HAP-1 (cell line): ENCODE results near the gene CLCF1.

Source experiments
- DNase-seq, 2 experiments: peaks; one replicate each; pipeline ENCODE4 v3.0.0-alpha.2; 2016 to 2020; ENCODE audit warnings: low spot score in 2 of 2
- H3K27me3 ChIP-seq: fragments of 250-450 bp; sonication (Bioruptor Pico); 2 replicates; pipeline ENCODE4 v1.5.1; 2020; ENCODE audit warnings: low read depth, mild to moderate bottlenecking, moderate library complexity
- H3K36me3 ChIP-seq: fragments of 250-450 bp; sonication (Bioruptor Pico); replicated peaks from 2 replicates; pipeline ENCODE4 v1.5.1; 2020; ENCODE audit warnings: mild to moderate bottlenecking
- H3K4me1 ChIP-seq: fragments of 250-450 bp; sonication (Bioruptor Pico); 2 replicates; pipeline ENCODE4 v1.5.1; 2020; ENCODE audit warnings: mild to moderate bottlenecking
- H3K4me3 ChIP-seq: fragments of 250-450 bp; sonication (Bioruptor Pico); 2 replicates; pipeline ENCODE4 v1.5.1; 2020; ENCODE audit warnings: mild to moderate bottlenecking, moderate library complexity
- H3K9me3 ChIP-seq: fragments of 250-450 bp; sonication (Bioruptor Pico); 2 replicates; pipeline ENCODE4 v1.5.1; 2020; ENCODE audit warnings: mild to moderate bottlenecking, moderate library complexity
- in situ Hi-C: fragments of 300-500 bp; cut with MboI; formaldehyde crosslinking; loops from 3 replicates; pipeline ENCODE4 v1.14.3; 2020; ENCODE audit warnings: low sequenced_read_pairs, inconsistent platforms, mixed read lengths

The CLCF1 gene

DNA sequence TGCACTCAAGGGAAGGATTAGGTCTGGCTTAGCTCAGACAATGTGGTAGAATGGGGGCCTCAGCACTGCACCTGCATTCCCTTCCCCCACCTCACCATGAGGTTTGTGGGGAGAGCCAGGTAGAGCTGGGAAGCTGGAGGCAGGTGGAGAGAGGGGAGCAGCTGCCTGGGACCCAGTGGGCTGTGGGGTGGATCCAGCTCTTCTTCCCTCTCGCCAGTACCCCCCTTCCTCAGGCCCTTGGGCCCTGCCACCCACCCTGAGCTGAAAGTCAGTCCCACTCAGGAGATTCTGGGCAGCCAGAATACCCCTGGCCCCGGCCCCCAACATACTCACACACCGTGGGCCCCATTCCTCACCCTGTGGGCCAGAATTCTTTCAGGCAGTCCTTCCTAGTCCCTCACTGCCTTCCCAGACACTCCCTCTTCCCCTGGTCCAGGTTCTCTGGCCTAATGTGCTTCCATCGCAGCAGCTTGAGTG is 17.0 kb downstream of the CLCF1 start:
- H3K27me3 ChIP-seq = no peaks in the 10 kb centered on the region
- H3K4me1 ChIP-seq = peaks cover 7% of the 10 kb centered on the region; the same call in 1 of the 2 replicates
- in situ Hi-C loops = no loop called here
- DNase-seq = no peak
- H3K36me3 ChIP-seq = no peaks in the 10 kb centered on the region
- H3K9me3 ChIP-seq = no peaks in the 10 kb centered on the region
- no peak overlapping the region for H3K4me3 ChIP-seq

DNA sequence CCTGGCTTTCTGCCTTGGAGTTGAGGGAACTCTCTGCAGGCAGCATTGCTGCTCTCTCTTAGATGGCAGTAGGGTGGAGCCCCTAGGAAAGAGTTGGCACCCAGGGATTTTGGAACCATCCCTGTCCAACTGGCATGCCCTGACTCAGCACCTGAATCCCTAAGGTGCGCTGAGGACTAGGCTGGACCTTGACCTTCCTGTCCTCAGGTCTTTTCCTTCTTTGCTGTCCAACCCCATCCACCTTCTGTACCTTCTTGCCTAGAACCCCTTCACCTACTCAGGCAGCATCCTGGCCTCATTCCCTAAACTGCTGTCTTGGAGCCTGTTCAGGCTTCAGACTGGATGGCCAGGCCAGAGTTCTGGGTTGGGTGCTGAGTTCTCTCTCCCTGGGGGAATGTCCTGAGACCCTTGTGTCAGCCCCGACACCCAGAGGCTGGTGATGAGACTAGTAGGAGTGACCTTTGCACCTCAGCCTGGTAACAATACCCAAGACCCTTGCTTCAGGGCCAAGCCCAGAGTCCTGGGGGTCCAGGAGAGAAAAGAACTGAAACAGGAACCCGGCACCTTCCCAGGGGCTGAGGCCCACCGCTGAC is 17.5 kb downstream of the CLCF1 start:
- no peak overlapping the region for H3K4me3 ChIP-seq
- no peaks in the 10 kb centered on the region for H3K36me3 ChIP-seq
- in situ Hi-C loops = no loop called here
- peaks cover 7% of the 10 kb centered on the region; the same call in 1 of the 2 replicates for H3K4me1 ChIP-seq
- H3K9me3 ChIP-seq = no peaks in the 10 kb centered on the region
- no peaks in the 10 kb centered on the region for H3K27me3 ChIP-seq
- no peak for DNase-seq

DNA sequence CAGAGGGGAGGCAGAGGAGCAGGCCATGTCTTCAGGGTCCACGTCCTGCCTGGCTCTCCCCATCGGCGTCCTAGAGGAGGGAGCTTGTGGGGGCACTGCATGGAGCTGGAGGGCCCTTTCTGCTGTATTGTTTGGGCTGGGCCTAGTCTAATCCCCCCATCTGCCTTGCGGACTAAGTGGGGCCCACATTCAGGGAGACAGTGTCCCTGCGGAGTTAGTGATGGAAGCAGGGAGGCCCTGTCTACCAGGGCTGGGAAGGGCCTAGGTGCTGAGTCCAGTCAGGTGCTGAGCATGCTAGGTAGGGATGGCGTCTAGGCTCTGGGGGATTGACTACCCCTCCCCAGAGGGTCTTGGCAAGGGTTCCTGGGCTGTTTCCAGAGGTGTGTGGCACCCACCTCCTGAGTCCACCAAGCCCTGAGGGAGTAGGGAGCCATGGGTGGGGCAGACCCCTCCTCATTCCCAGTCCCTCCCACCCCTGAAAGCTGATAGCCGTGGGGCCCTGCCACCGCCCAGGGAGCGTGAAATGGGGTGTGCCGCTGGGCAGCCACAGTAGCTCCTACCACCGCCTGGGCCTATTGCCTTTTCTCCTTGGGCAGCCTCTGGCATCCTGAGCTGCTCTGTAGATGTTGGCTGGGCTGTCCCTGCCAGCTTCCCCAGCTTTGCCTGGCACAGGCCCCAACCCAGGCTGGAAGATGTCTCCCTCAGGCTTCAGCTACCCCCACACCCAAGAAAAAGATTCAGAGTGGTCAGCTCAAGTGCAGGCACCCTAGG is 18.2 kb downstream of the CLCF1 start:
- Histone ChIP-seq H3K4me3 (no peak overlapping the region), H3K9me3 (no peaks in the 10 kb centered on the region), H3K36me3 (no peaks in the 10 kb centered on the region), H3K27me3 (no peaks in the 10 kb centered on the region), H3K4me1 (peaks cover 7% of the 10 kb centered on the region; the same call in 1 of the 2 replicates)
- no peak for DNase-seq
- in situ Hi-C loops = no loop called here

DNA sequence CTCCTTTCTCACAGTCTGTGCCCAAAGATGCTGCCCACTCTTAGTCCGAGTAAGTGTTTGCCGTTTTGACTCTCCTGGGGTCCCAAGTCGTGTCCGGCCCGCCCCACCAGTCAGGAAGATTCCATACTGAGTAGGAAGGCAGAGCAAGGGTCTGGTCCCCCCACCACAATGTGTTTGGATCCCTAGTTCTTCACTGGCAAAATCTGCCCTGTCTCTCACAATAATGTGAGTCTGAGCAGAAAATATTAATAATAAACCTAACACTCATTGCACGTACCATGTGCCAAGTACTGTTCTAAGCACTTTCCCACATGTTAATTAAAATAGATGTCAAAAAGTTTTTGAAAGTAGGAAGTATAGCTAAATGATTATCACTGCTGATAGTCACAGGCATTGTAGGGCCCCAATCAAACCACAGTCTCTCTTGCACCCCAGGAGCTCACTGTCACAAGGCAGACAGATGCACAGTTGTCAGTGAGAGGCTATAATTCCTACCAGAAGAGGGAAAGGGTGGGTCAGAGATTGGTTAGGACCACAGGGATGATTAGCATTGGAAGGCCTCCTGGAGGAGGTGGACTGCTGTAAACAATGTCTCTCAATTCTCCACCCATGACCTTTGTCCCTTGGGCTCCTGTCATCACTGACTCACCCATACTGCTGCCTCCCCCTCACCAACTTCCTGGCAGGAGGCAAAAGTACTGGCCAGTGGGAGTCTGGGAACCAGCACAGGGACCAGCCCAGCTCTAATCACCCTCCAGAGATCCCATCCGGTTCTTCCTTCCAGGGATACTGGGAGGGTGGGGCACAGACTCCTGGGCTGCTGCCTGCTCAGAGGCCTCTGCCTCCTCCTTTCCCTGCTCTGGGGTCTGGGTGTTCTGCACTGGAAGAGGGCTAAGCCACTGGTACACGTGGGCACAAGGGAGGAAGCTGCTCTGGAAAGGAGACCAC is 19.0 kb downstream of the CLCF1 start:
- H3K9me3 ChIP-seq = no peaks in the 10 kb centered on the region
- no peaks in the 10 kb centered on the region for H3K36me3 ChIP-seq
- no peaks in the 10 kb centered on the region for H3K27me3 ChIP-seq
- DNase-seq = no peak
- in situ Hi-C loops = no loop called here
- peak overlapping the region; percentile 75 for H3K4me3 ChIP-seq
- peaks cover 7% of the 10 kb centered on the region; the same call in 1 of the 2 replicates for H3K4me1 ChIP-seq

DNA sequence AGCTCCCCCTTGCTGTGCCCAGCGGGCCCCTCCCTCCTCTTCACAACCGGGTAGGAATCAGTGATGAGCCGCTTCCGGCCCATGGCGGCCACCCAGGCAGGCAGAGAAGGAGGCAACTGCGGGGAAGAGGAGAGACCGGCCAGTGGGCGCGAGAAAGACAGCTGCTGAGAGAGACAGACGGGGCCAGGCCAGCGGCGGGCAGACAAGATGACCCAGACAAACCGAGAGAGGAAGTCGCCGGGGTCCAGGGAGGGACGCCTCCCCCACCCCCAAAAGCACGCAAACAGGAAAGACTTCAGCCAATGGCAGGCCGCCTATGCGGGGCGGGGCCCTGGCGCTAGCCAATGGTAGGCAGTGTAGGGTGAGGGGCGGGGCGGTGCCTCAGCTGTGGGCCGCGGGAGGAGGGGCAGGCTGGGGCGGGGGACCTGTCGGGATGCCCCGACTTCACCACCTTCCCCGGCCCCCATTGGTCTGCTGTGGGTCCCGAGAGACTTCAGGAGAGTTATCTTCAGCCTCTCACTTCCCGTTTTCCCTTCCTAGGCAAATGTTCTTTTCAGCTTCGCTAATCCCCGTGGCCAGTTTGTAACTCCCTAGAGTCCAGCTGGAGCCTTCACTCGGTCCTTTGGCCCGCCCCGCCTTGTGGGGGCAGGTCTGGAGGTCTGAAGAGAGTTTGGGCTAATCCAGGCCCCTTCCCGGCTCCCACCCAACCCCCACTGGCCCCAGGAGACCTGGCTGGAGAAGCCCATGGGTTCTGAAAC is 19.9 kb downstream of the CLCF1 start, which contains the start of gene POLD4:
POLD4 (minus strand) TSS at position 230 of the 758 bp plus-strand sequence; CDS start at position 83, 147 bp downstream.
- peaks cover 7% of the 10 kb centered on the region; the same call in 1 of the 2 replicates for H3K4me1 ChIP-seq
- in situ Hi-C loops = no loop called here
- peak within 1 kb of the TSS; percentile 75 for H3K4me3 ChIP-seq
- H3K9me3 ChIP-seq = no peaks in the 10 kb centered on the region
- H3K27me3 ChIP-seq = no peaks in the 10 kb centered on the region
- no peaks in the 10 kb centered on the region for H3K36me3 ChIP-seq
- DNase-seq = peak; percentile 91 to 99

DNA sequence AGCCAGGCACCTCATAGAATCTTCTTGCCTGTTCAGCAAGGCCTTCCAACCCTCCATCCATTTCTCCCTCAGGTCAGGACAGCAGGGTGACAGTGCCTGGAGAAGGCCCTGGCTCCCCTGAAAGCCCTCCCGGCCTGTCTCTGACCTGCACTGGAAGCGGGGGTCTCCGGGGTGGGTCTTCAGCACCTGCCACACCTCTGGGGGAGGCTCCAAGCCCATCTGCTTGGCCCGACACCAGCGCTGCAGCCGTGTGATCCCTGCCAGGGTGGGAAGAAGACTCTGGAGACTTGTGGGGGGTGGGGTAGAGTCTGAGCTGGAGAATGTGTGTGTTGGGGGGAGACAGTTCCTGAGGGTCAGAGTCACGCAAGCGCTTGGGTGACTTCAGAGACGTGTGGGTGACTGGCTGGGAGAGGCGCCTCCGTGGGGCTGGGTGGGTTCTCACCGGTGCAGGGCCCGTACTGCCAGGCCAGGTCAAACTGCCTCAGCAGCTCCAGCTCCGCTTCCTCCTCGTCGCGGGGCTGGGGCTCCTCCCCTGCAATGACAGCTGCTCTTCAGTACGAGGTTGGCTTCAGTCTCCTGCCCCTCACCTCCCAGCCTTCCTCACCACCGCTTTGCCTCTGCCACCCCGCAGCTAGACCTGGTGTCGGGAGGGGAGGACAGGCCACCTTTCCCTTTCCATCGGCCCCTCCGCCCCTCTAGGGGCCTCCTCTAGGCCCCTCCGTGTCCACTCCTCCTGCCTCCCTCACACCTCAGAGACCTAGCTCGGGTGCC is 20.7 kb downstream of the CLCF1 start:
- no peak for DNase-seq
- H3K27me3 ChIP-seq = no peaks in the 10 kb centered on the region
- in situ Hi-C loops = no loop called here
- H3K4me3 ChIP-seq = peak overlapping the region; percentile 75
- H3K9me3 ChIP-seq = no peaks in the 10 kb centered on the region
- H3K4me1 ChIP-seq = peaks cover 7% of the 10 kb centered on the region; the same call in 1 of the 2 replicates
- no peaks in the 10 kb centered on the region for H3K36me3 ChIP-seq

DNA sequence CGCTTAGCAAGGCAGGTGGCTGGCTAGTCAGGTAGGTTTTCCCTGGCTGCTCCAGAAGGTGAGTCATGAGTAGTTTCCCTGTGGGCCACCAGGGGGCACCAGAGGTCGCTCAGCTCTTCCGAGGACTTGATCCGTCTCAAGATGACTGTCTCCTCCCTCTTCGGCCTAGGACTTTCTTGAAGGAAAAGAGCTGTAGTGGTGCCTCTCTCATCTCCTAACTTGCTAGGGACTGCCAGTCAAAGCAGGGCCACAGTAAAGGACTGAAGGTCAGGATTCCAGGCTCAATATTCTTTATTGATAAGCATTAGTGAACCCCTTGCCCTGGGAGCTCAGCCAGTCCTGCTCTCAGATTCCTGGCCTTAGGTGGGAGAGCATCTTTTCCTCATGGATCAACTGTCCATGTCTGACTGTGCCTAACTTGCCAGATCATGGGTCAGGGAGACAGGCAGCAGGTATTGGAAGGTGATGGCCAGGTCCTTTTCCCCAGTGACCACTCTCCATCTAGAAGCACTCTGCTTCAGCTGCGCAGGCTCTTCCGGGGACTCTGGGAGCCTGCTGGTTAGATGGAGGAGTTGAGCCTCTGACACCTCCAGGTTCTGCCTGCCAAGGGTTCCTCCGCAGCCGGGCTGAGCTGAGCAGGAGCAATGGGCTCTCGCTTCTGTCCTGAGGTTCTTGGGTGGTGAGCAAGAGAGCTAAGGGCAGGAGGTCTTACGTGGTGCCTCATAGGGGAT is 22.0 kb downstream of the CLCF1 start:
- Histone ChIP-seq H3K4me1 (peaks cover 7% of the 10 kb centered on the region; the same call in 1 of the 2 replicates), H3K27me3 (no peaks in the 10 kb centered on the region), H3K36me3 (no peaks in the 10 kb centered on the region), H3K4me3 (no peak overlapping the region), H3K9me3 (no peaks in the 10 kb centered on the region)
- DNase-seq = peak; percentile 51 to 70
- in situ Hi-C loops = no loop called here

DNA sequence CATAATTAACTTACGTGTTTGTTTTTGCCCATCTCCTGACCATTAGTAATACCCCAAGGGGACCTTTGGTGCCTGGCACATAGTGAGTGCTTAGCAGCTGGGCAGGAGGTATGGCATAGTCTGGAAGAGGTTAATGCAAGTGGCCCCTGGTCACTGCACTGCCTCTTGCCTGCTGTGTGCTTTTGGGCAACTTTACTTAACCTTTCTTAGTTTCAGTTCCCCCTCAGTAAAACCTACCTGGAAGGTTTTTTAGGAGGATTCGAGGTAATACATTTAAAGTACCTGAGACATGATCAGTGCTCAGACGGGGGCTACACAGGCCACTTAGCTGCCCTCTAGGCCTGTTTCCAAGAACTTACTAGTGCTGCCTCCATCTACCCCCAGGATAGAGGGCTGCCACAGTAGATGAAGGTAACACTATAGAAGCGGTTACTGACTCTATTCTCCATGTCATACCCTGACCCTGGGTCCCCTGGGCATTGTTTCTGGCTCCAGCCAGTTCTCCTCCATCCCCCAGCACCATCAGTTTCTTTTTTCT is 23.4 kb downstream of the CLCF1 start:
- no peaks in the 10 kb centered on the region for H3K36me3 ChIP-seq
- H3K4me1 ChIP-seq = peaks cover 7% of the 10 kb centered on the region; the same call in 1 of the 2 replicates
- H3K4me3 ChIP-seq = no peak overlapping the region
- in situ Hi-C loops = no loop called here
- no peaks in the 10 kb centered on the region for H3K27me3 ChIP-seq
- no peak for DNase-seq
- no peaks in the 10 kb centered on the region for H3K9me3 ChIP-seq

DNA sequence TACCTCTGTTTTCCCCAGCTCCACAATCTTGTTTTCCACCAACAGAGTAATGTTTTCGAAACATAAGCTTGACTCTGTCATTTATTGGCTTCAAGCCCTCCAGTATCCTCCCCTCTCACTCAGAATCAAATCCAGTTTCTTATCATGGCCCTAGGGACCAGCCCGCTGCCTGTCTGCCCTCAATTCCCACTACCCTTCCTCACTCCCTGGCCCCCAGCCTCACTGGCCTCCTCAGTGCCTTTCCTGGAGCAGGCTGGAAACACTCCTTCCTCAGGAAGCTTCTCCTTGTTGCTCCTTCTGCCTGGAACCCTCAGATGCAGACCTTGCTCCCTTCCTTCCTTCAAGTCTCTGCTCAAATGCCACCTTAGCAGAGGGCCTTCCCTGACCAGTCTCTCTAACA is 23.9 kb downstream of the CLCF1 start:
- no peaks in the 10 kb centered on the region for H3K27me3 ChIP-seq
- no peaks in the 10 kb centered on the region for H3K9me3 ChIP-seq
- H3K4me3 ChIP-seq = no peak overlapping the region
- peaks cover 7% of the 10 kb centered on the region; the same call in 1 of the 2 replicates for H3K4me1 ChIP-seq
- H3K36me3 ChIP-seq = no peaks in the 10 kb centered on the region
- no peak for DNase-seq
- in situ Hi-C loops = no loop called here

DNA sequence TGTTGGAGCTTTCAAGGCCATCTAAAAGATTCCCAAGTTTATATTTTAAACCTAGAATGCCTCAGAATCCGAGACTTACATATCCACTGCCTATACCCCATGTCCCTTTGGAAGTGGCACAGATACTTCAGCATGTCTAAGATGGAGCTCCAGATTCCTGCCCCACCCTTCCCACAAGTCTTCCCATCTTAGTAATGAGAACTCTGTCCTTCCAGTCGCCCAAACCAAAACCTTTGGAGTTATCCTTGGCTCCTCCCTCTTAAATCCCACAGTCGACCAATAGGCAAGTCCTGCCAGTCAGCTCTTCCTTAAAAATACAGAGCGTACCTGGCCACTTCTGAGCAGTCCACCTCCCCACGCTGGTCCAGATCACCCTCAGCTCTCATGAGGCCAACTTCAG is 24.4 kb downstream of the CLCF1 start:
- DNase-seq = no peak
- no peak overlapping the region for H3K4me3 ChIP-seq
- no peaks in the 10 kb centered on the region for H3K9me3 ChIP-seq
- no peaks in the 10 kb centered on the region for H3K36me3 ChIP-seq
- H3K27me3 ChIP-seq = no peaks in the 10 kb centered on the region
- in situ Hi-C loops = no loop called here
- peaks cover 6% of the 10 kb centered on the region; the same call in 1 of the 2 replicates for H3K4me1 ChIP-seq

DNA sequence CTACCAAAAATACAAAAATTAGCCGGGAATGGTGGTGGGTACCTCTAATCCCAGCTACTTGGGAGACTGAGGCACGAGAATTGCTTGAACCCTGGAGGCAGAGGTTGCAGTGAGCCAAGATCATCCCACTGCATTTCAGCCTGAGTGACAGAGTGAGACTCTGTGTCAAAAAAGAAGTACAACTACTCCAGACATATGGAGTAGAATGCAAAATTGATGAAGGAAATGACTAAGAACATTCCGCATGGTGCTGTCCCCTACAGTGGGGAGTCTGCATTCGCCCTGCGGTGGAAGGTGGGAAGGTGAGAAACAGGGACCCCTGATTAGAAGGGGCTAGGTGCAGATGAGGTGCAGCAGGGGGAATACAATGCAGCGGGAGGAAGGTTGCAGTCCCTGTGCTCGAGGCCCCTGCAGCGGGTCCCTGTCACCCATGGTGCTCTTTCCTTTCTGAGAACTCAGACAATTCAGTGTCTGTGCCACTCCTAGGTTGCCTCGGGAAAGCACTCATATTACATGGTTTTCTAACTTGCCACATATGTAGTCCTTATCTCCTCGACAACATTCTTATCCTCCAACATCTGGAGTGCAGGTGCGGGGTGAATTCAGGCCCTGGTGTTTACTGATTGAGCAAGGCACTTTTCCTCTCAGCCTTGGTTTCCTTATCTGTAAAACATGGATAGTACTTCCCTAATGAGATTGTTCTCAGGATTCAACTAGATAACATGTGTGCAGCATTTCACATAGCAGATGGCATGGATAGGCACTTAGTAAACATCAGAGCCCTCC is 25.2 kb downstream of the CLCF1 start:
- H3K4me1 ChIP-seq = 0 out of 2 replicates have a peak, but pooled peaks cover 3% of the 10 kb centered on the region
- no peaks in the 10 kb centered on the region for H3K27me3 ChIP-seq
- in situ Hi-C loops = no loop called here
- no peak overlapping the region for H3K4me3 ChIP-seq
- no peaks in the 10 kb centered on the region for H3K9me3 ChIP-seq
- no peaks in the 10 kb centered on the region for H3K36me3 ChIP-seq
- no peak for DNase-seq
